ENCODE results near the gene GARNL3.

- TF ChIP-seq CTCF (IDR thresholded peaks at IDR 0.05) (no peak), SIN3A (IDR thresholded peaks at IDR 0.05; ENCODE audit: borderline replicate concordance, insufficient read depth, low read depth, low read length) (no peak)
Measured at GRCh38 chr9:127258606-127259471, 5.7 kb upstream of the GARNL3 start.
